GM19452 (cell line): ENCODE data around the gene POLDIP2.
A peak's percentile ranks its signal among the peaks of the same experiment; 100 is the strongest.

ENCODE experiments used
- ATAC-seq: cut with Tn5 transposase; IDR thresholded peaks from one replicate; pipeline ENCODE4 v1.9.1; 2021; ENCODE audit not compliant: unreplicated experiment

POLDIP2 gene, protein sequence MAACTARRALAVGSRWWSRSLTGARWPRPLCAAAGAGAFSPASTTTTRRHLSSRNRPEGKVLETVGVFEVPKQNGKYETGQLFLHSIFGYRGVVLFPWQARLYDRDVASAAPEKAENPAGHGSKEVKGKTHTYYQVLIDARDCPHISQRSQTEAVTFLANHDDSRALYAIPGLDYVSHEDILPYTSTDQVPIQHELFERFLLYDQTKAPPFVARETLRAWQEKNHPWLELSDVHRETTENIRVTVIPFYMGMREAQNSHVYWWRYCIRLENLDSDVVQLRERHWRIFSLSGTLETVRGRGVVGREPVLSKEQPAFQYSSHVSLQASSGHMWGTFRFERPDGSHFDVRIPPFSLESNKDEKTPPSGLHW

DNA sequence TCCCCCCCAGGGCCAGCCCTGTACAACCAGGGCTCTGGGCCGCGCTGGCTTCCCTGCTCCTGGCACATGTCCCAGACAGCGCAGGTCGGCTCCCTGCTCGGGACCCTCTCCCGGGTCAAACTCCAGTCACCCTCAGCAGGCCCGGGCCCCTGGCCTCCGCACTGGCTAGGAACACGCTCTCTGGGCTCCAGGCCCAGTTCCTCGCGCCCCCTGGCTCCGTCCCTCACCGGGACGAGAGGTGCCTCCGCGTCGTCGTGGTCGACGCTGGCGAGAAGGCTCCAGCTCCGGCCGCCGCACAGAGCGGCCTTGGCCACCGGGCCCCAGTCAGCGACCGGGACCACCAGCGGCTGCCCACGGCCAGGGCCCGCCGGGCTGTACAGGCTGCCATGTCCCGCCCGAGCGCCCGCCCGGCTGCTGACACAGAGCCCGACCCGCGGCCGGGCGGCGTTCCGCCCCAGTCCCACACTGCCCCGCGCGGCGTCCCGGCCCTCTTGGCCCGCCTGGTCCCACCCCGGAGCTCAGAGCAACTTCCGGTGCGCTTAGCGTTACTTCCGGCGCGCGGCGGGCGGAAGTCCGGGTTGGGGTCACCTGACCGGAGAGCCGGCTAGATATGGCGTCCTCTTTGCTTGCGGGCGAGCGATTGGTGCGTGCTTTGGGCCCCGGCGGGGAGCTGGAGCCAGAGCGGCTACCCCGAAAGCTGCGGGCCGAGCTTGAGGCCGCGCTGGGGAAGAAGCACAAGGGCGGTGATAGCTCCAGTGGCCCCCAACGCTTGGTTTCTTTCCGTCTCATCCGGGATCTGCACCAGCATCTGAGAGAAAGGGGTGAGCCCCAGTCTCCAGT, at the start of gene POLDIP2:
TSS of gene POLDIP2 (minus strand) at position 467 of the 840 bp plus-strand sequence. CDS start at position 388, 79 bp downstream.
- ATAC-seq, result peak; percentile 97

DNA sequence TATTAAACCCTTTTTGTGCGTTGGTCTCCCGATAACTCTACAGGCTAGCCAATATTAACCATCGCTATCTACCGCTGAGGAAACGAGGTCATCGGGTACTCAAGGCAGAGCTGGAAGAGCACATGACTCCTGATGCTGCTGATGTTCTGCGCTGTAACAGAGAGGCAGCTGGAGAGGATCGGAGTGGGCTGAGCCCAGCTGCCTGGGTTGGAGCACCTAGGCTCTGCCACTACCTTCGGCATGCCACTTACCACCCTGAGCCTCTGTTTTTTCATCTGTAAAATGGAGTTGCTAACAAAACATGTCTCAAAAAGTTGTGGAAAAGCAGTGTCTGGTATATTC, 49.1 kb upstream of the POLDIP2 start:
- no peak for ATAC-seq

- peak; percentile 70 for ATAC-seq
These were observed 48.5 kb upstream of the POLDIP2 start, which contains the start of gene SLC46A1 for GRCh38 chr17:28405632-28406472. SLC46A1 (minus strand) TSS chr17:28406212; CDS start chr17:28406114, 98 bp downstream.

- no peak for ATAC-seq
These were observed 47.7 kb upstream of the POLDIP2 start for GRCh38 chr17:28404812-28405570.

DNA sequence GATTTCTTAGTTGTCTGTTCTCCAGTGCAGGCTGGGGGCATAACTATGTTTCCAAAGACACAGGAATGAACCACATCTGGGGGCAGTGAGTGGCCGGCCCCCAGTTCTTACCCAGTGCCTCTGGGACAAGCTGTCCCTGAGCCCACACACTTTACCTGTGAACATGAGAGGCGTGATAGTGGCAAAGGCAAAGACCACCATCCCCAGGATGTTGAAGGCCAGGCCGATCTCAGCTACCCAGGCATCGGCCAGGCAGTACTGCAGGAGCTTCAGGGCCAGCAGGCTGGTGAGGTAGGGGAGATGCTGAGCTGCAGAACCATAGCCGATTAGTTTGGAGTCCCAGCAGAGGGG, 47.1 kb upstream of the POLDIP2 start:
- ATAC-seq, result no peak

DNA sequence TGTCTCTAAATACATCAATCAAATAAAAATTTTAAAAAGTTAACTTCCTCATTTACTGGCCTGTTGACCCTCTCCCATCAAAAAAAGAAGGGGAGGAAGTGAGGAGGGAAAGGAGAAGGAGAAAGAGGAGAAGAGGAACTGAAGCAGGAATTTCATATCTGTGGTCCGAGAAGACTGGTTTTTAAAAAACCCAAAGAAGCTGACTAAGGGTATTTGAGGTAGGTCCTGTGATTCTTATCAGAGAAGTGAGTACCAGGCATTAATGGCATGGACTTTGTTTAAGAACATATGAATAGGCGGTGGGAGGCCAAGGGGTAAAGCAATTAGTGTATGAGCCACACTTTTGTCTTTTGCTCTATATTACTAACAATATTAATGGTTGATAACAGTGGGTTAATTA, 46.7 kb upstream of the POLDIP2 start:
- no peak for ATAC-seq

DNA sequence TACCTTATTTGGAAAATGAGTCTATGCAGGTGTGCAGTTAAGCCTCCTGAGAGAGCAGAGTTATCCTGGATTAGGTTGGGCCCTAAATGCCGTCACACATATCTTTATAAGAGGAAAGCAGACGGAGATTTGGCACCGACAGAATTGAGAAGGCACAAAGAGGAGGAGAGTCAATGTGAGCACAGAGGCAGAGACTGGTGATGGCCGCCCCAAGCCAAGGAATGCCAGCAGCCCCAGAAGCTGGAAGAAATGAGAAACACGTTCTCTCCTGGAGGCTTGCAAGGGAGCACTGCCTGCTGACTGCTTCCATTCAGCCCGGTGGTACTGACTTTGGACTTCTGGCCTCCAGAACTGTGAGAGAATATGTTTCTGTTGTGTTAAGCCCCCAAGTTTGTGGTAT, 45.5 kb upstream of the POLDIP2 start:
- ATAC-seq, result no peak

DNA sequence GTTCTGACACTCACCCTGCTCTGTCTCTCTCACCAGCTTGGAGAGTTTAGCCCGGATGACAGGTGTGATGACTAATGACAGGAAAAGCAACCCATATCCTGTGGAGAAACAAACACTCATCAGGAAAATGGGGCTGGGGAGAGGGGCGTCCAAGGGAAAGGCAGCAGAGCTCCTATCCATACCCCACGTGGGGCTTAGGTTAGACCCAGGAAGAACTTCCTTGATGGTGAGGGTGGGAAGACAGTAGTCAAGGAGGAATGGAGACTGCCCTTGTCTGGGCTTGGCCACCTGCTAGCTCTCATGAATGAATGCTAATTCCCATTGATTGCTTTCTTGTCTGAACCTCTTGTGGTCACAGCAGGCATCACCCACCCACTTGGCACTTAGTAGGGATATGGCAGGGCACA, 44.9 kb upstream of the POLDIP2 start:
- no peak for ATAC-seq

- ATAC-seq, result no peak
These were observed 42.5 kb upstream of the POLDIP2 start for GRCh38 chr17:28399808-28400207.

- no peak for ATAC-seq
These were observed 41.1 kb upstream of the POLDIP2 start for GRCh38 chr17:28398280-28398981.

GRCh38 chr17:28397687-28398279, 40.5 kb upstream of the POLDIP2 start:
- no peak for ATAC-seq

GRCh38 chr17:28397275-28397674, 39.9 kb upstream of the POLDIP2 start:
- no peak for ATAC-seq

- ATAC-seq, result no peak
These were observed 39.4 kb upstream of the POLDIP2 start for GRCh38 chr17:28396635-28397239.

DNA sequence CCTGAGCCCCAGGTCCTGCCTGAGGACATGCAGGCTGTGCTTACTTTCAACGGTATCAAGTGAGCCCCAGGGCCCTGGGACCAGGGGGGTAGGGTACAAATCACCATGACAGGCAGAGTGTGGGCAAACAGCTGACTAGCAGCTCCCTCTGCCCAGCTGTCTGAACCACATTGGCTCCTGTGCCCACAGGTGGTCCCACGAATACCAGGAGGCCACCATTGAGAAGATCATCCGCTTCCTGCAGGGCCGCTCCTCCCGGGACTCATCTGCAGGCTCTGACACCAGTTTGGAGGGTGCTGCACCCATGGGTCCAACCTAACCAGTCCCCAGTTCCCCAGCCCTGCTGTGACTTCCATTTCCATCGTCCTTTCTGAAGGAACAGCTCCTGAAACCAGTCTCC, 38.6 kb upstream of the POLDIP2 start:
- no peak for ATAC-seq

GRCh38 chr17:28395426-28395825, 38.1 kb upstream of the POLDIP2 start:
- ATAC-seq, result no peak

- no peak for ATAC-seq
These were observed 37.2 kb upstream of the POLDIP2 start for GRCh38 chr17:28394337-28395116.

DNA sequence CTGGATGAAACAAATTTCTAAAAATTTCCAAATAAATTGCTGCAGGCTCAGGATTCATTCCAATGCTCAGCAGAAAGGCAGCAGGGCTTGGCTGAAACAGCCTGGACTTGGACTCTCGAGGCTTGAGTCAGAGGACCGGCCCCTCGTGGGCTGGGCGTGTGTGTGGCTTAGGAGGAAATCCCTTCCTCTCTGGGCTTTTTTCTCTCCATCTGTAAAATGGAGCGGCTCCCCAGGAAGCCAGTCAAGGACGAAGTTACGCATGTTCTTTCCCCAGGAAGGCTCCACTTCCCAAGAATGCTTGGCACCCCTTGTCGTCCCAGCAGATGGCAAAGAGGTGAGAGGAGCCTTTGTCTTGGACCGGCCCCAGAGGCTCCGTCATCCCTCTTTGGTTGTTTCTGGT, 35.2 kb upstream of the POLDIP2 start:
- no peak for ATAC-seq

DNA sequence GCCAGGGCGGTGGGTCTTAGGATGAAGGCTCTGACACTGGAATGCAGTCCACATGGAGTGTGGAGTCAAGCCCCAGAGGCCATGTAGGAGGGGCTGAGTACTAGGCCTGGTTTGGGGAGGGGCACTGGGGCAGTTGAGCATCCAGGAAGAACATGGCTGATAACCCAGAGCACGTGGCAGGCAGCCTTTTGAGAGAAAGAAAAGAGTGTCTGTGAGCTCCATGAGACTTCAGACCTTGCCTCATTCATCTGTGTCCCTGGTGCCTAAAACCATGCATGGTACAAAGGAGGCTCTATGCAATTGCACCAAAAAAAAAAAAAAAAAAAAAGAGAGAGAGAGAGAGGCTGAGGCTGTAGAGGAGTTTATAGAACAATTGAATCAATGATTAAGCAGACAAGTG, 34.1 kb upstream of the POLDIP2 start:
- no peak for ATAC-seq
